Activated naive CD4-positive, alpha-beta T cell treated with anti-CD3 and anti-CD28 coated beads, Interleukin-2, amount 50 U/mL, for 24 hours (primary cell): ENCODE data around the gene PQBP1.

Experiments
- H3K27ac Mint-ChIP-seq: one replicate; pipeline ENCODE4 v1.8.0; 2021; ENCODE audit warnings: mild to moderate bottlenecking, mixed read lengths
- H3K27me3 Mint-ChIP-seq: one replicate; pipeline ENCODE4 v1.8.0; 2021; ENCODE audit warnings: mixed read lengths
- H3K36me3 Mint-ChIP-seq: one replicate; pipeline ENCODE4 v1.8.0; 2021; ENCODE audit warnings: mixed read lengths
- H3K4me1 Mint-ChIP-seq: one replicate; pipeline ENCODE4 v1.8.0; 2021; ENCODE audit warnings: mixed read lengths
- H3K4me3 Mint-ChIP-seq: one replicate; pipeline ENCODE4 v1.8.0; 2021; ENCODE audit warnings: mild to moderate bottlenecking, mixed read lengths
- H3K9me3 Mint-ChIP-seq: one replicate; pipeline ENCODE4 v1.8.0; 2021; ENCODE audit warnings: mixed read lengths

PQBP1 gene

DNA sequence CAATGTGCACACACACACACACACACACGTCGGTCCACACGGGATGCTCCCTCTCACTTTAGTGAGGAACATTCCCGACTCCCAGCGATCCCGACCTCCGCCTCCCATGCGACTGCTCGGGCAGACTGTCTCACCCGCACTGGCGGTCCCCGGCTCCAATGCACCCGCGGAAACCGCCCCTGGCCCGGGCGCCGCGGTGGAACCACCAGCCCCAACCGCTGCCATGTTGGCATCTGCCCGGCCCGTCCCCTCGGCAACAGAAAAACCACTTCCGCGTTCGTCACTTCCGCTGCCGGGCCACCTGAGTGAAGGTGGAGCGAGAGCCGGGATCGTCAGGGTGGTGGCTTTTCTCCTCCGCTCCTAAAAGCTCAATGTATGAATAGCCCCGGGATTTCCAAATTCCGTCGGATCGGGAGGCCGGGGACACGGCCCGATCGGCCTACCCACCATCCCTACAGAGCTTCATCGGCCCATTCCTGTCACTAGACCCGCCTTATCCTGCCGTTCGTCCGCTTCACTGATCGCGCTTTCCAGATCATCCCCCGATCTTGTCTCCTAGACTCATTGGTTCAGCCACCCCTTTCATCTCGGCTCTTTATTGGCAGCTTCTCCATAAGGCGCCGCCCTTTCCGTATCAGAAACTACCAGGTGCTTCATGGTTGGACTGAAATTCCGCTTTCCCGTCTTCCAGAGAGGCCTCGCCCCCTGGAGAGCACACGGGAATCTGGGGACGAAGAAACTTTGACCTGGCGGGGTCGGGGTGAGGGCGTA lies 13.9 kb downstream of the PQBP1 start, which contains the start of gene SLC35A2:
TSS of gene SLC35A2 (minus strand) at position 235 of the 771 bp plus-strand sequence. CDS start at position 225, 10 bp downstream.
- peak within 1 kb of the TSS; percentile 99 for H3K27ac Mint-ChIP-seq
- peak within 1 kb of the TSS; percentile 91 for H3K4me3 Mint-ChIP-seq
- peaks cover 2% of the 10 kb centered on the region for H3K36me3 Mint-ChIP-seq
- peaks cover 44% of the 10 kb centered on the region for H3K4me1 Mint-ChIP-seq
- H3K27me3 Mint-ChIP-seq, result no peaks in the 10 kb centered on the region
- no peaks in the 10 kb centered on the region for H3K9me3 Mint-ChIP-seq

DNA sequence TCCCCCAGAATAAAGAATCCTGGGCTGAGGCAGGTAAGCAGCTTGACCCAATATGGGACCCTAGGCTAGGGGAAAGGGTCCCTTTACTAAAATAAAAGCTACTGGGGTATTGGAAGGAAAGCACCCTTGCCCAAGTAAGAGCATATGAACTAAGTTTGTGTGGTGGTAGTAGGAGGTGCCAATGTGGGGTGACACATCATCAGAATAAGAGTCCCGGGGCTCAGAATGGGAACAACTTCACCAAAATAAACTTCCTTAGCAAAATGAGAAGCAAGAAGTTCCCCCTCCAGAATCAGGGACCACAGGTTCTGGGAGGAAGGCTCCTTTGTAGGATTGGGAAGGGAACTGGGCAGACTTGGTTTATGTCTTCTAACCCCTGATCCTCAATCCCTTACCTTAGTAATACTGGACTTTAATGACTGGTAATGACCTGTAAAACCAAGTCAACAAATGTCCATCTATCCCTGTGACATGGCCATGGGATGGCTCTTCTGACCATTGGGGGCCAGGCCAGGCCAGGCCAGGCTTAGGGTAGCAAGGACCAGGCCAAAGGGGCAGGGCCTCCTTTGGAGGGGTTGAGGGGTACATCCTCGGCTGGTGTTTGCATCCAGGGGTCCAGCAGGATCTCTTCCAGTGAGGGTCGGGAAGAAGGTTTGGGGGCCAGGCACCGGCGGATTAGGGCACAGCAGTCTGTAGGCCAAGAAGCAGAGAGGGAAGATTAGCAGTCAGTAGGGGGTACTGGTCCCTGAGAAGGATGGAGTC lies 16.1 kb downstream of the PQBP1 start:
- no peaks in the 10 kb centered on the region for H3K27me3 Mint-ChIP-seq
- H3K9me3 Mint-ChIP-seq, result no peaks in the 10 kb centered on the region
- peaks cover 8% of the 10 kb centered on the region for H3K36me3 Mint-ChIP-seq
- H3K4me3 Mint-ChIP-seq, result peak overlapping the region; percentile 95
- peak overlapping the region; percentile 74 for H3K27ac Mint-ChIP-seq
- peaks cover 48% of the 10 kb centered on the region for H3K4me1 Mint-ChIP-seq

DNA sequence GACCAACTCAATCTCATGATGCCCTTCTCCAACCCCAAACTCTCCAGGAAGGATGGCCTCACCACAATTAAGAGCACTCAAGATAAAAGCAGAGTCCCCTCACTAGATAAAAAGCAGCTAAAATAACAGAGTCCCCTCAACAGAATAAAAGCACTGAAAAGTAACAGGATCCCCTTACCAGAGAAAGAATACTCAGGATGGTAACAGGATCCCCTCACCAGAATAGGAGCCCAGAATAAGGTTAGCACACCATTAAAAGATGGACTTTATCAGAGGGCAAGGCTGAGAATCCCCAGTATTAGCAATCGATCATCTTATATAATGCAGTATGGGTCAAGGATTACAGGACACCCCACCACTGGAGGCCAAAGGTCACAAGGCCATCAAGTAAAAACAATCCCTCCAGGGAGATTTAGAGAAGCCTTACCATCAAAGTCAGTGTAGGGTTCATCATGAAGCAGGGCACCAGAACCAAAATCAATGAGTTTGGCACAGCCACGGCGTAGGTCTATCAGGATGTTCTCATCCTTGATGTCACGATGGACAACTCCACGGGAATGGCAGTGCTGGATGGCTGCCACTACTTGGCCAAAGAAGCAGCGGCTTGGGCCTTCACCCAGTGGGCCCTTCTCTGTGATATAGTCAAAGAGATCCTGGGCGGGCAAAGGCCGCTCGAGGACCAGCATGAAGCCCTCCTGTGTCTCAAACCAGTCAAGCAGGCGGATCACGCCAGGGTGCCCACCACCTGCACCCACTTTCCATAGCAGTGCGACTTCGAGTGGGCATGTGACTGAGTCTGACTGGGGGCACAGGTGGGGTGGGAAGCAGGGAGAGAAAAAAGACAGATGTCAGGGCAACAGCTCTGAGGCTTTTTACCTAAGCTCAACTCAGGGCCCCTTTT lies 17.1 kb downstream of the PQBP1 start:
- Mint-ChIP-seq H3K27ac (peak overlapping the region; percentile 74), H3K4me3 (peak overlapping the region; percentile 95), H3K36me3 (peaks cover 8% of the 10 kb centered on the region), H3K4me1 (peaks cover 51% of the 10 kb centered on the region), H3K9me3 (no peaks in the 10 kb centered on the region), H3K27me3 (no peaks in the 10 kb centered on the region)

DNA sequence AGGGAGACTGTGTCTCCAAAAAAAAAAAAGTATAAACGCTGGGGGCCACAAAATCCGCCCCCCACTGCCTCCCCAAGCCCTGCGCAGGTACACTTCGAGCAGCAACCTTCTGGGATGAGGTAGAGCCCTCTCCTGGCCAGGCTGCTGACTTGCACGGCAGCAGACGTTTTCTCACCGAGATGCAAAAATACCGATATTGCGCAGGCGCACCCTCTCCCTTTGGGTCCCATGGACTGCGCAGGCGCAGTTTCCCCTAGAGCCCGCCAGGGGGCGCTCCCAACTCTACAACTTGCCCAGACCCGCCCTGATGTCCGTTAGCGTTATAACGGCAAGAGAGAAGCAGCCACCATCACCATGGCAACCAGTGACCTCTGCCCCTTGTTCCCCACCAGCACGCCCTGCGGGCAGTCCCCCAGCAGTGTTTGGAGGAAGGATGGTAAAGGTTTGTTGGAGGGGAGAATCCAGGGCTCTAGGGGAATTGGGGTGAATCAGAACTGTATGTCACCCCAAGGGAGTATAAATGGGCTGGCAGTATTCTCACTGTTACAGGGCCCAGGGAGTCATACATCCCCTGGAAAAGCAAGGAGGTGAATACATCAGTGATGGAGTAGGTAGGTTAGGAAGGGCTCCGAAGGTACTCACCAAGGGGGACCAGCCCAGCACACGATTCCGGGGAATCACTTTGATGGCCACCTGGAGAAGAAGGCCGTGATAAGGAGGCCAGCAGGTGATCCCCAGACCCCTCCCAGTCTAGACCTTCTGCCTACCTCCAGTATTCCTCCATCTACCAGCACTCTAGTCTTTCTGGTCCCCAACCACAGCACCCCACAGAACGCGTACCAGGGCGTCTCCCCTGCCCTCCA lies 19.6 kb downstream of the PQBP1 start:
- peak overlapping the region; percentile 95 for H3K4me3 Mint-ChIP-seq
- peaks cover 53% of the 10 kb centered on the region for H3K4me1 Mint-ChIP-seq
- H3K27ac Mint-ChIP-seq, result peak overlapping the region; percentile 95
- H3K27me3 Mint-ChIP-seq, result no peaks in the 10 kb centered on the region
- H3K36me3 Mint-ChIP-seq, result peaks cover 11% of the 10 kb centered on the region
- no peaks in the 10 kb centered on the region for H3K9me3 Mint-ChIP-seq

DNA sequence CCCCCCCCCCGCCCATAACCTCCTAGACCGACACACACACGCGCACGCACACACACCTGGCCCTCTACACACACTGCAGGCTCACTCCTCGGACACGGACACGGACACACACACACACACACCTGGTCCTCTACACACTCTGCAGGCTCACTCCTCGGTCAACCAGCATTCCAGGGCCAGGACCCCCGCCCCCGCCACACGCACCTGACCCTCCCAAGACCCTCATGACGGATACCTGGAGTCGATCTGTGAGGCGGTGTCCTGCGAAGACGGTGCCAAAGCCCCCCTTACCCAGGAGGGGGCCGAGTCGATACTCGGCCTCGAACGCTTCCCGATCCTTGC lies 20.5 kb downstream of the PQBP1 start:
- H3K9me3 Mint-ChIP-seq, result no peaks in the 10 kb centered on the region
- peaks cover 56% of the 10 kb centered on the region for H3K4me1 Mint-ChIP-seq
- H3K27ac Mint-ChIP-seq, result peak overlapping the region; percentile 87
- H3K4me3 Mint-ChIP-seq, result peak overlapping the region; percentile 95
- no peaks in the 10 kb centered on the region for H3K27me3 Mint-ChIP-seq
- peaks cover 10% of the 10 kb centered on the region for H3K36me3 Mint-ChIP-seq

DNA sequence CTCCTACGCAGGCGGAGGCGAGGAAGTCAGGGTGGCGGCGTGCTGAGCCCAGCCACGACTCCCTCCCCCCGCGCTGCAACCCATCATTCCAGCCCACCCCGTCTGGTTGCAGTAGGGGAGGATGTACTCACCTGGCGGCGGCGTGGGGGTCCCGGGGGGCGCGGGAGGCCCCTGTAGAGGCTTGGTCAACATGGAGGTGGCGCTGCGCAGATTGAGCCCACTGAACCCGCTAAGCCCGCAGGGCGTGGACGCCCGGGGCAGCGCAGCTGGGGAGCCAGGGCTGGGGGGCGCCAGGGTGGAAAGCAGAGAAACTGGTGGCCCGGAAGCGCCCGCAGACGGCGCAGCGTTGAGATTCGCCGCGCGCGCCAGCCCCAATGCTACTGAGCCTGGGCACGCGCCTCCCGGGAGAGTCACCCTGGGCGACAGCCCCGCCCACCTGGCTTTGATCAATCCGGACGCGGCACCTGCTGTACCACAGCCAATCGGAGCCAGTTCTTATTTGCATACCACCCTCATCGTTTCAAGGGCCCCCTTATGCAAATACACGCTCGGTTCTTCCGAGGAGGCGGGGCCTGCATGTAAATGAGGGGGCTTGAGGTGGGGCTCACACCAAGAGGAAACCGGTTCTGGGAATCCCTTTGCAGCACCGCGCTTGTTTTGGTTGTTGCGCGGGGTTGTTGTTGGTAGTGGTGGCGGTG lies 21.1 kb downstream of the PQBP1 start, which contains the start of gene PIM2:
TSS of gene PIM2 (minus strand) at position 382 of the 698 bp plus-strand sequence. CDS start at position 192, 190 bp downstream.
- Mint-ChIP-seq H3K36me3 (peaks cover 10% of the 10 kb centered on the region), H3K4me1 (peaks cover 51% of the 10 kb centered on the region), H3K27ac (peak within 1 kb of the TSS; percentile 95), H3K4me3 (peak within 1 kb of the TSS; percentile 95), H3K9me3 (no peaks in the 10 kb centered on the region), H3K27me3 (no peaks in the 10 kb centered on the region)

DNA sequence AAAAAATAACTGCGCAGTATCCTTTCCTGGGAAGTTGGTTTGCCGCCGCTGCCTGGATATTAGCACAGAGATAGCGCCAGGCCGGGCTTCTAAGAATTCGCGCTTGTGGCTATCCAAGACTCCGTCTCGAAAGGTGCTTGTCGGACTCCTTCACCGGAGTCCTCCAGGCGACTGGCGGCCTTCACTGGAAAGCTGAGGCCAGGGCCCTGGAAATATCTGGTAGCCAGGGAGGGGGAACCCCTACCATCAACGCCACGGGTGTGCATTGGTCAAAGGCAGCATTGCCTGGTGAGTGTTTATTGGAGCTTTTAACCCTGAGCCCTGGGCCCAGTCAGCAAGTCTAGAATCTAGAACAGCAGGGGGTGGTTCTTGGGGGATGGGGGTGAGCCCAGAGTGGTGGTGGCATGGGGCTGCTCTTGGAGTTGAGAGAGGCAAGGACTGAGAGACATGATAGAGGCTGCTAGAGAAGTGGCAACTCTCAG lies 21.7 kb downstream of the PQBP1 start:
- H3K4me3 Mint-ChIP-seq, result peak overlapping the region; percentile 95

DNA sequence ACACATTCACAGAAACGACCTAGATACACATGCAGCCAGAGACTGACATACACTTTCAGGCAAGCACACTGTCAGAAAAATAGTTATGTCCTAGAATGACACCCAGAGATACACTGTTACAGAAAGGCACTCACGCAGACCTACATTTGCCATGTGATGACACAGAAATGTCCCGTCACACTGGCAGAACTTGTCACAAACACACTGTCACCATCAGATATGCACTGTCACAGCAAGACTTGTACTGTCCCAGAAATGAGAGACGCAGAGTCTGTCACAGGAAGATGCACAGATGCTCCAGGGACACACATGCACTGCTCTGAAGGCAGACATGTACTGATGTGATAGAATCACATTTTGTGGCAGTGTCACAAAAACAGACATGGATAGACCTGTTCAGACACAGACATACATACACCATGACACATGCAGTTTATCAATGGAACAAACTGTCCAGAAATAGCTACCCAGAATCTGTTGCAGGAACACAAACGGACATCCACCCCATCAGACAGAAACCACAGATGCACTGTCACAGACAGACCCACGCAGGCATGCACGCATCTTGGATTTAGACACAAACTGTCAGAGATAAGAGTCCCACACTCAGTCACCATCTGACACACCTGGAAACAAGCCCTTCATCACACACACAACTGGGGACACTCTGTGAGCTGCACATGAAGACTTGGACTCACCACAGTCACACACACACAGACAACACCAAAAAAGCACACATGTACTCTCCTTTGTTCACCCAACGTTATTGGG lies 22.4 kb downstream of the PQBP1 start:
- peaks cover 12% of the 10 kb centered on the region for H3K36me3 Mint-ChIP-seq
- peaks cover 46% of the 10 kb centered on the region for H3K4me1 Mint-ChIP-seq
- H3K9me3 Mint-ChIP-seq, result no peaks in the 10 kb centered on the region
- peak overlapping the region; percentile 82 for H3K27ac Mint-ChIP-seq
- H3K27me3 Mint-ChIP-seq, result no peaks in the 10 kb centered on the region
- peak overlapping the region; percentile 95 for H3K4me3 Mint-ChIP-seq

More for the DNA sequence above, 21.7 kb downstream of the PQBP1 start:
- Mint-ChIP-seq H3K36me3 (peaks cover 12% of the 10 kb centered on the region), H3K27ac (peak overlapping the region; percentile 82), H3K27me3 (no peaks in the 10 kb centered on the region), H3K9me3 (no peaks in the 10 kb centered on the region), H3K4me1 (peaks cover 51% of the 10 kb centered on the region)

DNA sequence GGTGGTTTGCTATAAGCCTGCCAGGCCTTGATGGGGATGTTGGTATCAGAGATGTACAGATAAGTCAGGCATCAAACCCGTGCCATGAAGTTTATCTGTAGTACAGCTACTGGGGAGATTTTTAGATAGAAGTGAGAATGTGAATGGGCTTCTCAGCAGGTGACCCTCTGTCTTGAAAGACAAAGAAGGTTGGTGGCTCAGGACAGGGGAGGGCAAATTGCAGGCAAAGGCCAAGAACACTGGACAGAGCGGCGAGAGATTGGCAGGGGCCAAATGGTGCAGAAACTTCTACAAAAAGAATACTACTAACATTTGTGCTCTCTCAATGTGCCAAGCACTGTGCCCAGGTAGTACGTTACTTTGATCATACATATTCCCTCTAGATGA lies 23.0 kb downstream of the PQBP1 start:
- H3K27me3 Mint-ChIP-seq, result no peaks in the 10 kb centered on the region
- peaks cover 47% of the 10 kb centered on the region for H3K4me1 Mint-ChIP-seq
- peak overlapping the region; percentile 95 for H3K4me3 Mint-ChIP-seq
- peaks cover 12% of the 10 kb centered on the region for H3K36me3 Mint-ChIP-seq
- no peaks in the 10 kb centered on the region for H3K9me3 Mint-ChIP-seq
- peak overlapping the region; percentile 82 for H3K27ac Mint-ChIP-seq

DNA sequence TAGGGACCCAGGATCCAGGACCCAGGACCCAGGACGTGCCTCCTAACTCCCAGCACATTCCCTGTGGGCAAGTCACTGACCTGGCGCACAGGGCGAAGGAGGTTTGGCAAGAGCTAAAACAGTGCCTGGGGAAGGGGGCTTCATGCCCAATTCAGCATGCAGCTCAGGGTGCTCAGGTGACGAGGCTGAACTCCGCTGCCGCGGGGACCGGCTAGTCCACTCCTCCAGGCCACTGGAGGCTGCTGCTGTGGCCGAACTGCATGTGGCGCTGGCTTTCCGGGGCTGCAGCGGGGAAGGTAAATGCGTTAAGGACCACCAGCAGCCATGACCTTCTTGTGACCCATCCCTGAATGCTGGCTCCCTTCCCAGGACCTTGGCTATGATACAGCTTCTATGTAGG lies 26.0 kb downstream of the PQBP1 start:
- H3K4me1 Mint-ChIP-seq, result peaks cover 65% of the 10 kb centered on the region
- no peaks in the 10 kb centered on the region for H3K9me3 Mint-ChIP-seq
- no peaks in the 10 kb centered on the region for H3K27me3 Mint-ChIP-seq
- H3K27ac Mint-ChIP-seq, result peak overlapping the region; percentile 30
- no peak overlapping the region for H3K4me3 Mint-ChIP-seq
- H3K36me3 Mint-ChIP-seq, result peaks cover 7% of the 10 kb centered on the region

DNA sequence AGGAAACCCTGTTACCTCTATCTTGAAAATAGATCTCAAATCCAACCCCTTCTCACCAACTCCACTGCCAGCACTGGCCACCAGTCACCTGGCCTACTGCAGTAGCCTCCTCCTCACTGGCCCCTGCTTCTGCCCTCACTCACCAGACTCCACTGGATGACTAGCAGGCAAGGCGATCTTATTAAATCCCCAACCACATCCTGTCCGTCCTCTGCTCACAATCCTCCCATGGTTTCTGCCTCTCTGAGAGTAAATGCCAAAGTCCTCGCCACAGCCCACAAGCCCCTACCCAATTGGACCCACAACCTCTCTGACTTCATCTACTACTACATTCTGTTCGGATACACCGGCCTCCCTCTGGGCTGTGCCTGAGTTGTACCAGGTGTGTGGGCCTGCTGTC lies 26.5 kb downstream of the PQBP1 start:
- Mint-ChIP-seq H3K36me3 (peaks cover 7% of the 10 kb centered on the region), H3K27me3 (no peaks in the 10 kb centered on the region), H3K4me3 (peak overlapping the region; percentile 19), H3K27ac (peak overlapping the region; percentile 95), H3K9me3 (no peaks in the 10 kb centered on the region), H3K4me1 (peaks cover 65% of the 10 kb centered on the region)

DNA sequence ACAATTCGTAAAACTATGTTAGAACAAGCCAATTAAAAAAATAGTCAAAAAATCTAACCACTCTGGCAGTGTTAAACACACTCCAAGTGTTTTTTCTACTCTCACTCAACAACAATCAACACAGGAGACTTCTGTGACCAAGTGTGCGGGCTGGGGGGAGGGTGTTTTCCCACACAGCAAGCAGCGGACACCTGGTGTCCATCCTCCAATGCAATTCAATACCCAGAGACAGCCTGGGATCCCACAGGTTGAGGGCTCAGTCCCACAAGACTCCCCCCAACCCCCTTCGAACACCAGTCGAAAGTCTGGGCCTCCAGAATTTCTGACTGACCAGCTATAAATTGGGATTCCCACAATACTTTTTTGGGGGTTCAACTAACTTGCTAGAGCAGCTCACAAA lies 29.4 kb downstream of the PQBP1 start:
- peaks cover 6% of the 10 kb centered on the region for H3K36me3 Mint-ChIP-seq
- no peak overlapping the region for H3K4me3 Mint-ChIP-seq
- no peak overlapping the region for H3K27ac Mint-ChIP-seq
- H3K9me3 Mint-ChIP-seq, result no peaks in the 10 kb centered on the region
- H3K27me3 Mint-ChIP-seq, result no peaks in the 10 kb centered on the region
- H3K4me1 Mint-ChIP-seq, result peaks cover 47% of the 10 kb centered on the region

DNA sequence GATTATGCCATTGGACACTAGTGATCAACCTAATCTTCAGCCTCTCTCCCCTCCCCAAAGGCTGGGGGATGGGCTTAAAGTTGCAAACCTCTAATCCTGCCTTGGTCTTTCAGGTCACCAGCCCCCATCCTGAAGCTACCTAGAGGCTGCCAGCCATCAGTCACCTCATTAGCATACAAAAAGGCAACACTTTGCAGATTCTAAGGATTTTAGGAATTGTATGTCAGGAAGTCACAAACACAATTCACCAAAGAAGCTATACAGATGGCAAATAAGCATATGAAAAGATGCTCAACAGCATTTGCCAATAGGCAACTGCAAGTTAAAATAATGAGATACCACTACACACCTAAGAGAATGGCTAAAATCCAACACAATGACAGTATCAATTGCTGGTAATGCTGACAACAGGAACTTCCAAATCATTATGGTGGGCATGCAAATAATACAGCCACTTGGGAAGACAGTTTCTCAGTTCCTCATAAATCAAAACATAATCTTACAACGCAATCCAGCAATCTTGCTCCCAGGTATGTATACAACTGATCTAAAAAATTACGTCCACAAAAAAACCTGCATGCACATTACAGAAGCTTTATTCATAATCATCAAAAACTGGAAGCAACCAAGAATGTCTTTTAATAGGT lies 30.1 kb downstream of the PQBP1 start:
- Mint-ChIP-seq H3K9me3 (no peaks in the 10 kb centered on the region), H3K27ac (no peak overlapping the region), H3K27me3 (no peaks in the 10 kb centered on the region), H3K4me3 (no peak overlapping the region), H3K4me1 (peaks cover 43% of the 10 kb centered on the region), H3K36me3 (peaks cover 6% of the 10 kb centered on the region)
